Naive thymus-derived CD8-positive, alpha-beta T cell (primary cell): ENCODE measurements around the gene ZGPAT. TPM values are rescaled to one million over a fixed set of nuclear protein-coding genes. Genes with fewer than 3 reads are reported as not detected.
A peak's percentile ranks its signal among the peaks of the same experiment; 100 is the strongest.

Experiments
- ATAC-seq, 2 donors: fragments of 150-1000 bp; cut with Tn5 transposase in 1 of 2; sonication (Bioruptor Pico), chemical (Tn5 transposase) in 1 of 2; 1 replicate in 1 of 2; 2 replicates in 1 of 2; pipeline ENCODE4 v1.10.0; 2021; ENCODE audit warnings: mild to moderate bottlenecking in 2 of 2, moderate library complexity in 2 of 2
- POLR2A ChIA-PET: fragments of 350-600 bp; sonication (Branson Sonifier 250); formaldehyde crosslinking; loops from one replicate; lab custom pipeline; 2021; ENCODE audit warnings: antibody characterized with exemption; lab: Charles Lee
- DNase-seq, 10 donors: peaks; one replicate each; pipeline versions ENCODE4 v3.0.0 to v3.0.0-alpha.2; 2020 to 2022
- H3K27ac Mint-ChIP-seq, 10 donors: one replicate each; pipeline ENCODE4 v1.8.0; 2020 to 2022; ENCODE audit warnings: mild to moderate bottlenecking in 10 of 10, mixed read lengths in 10 of 10, moderate library complexity in 4 of 10, inconsistent platforms in 1 of 10
- H3K27me3 Mint-ChIP-seq, 5 donors: one replicate each; pipeline ENCODE4 v1.8.0; 2021 to 2022; ENCODE audit warnings: mixed read lengths in 5 of 5
- H3K36me3 Mint-ChIP-seq, 3 donors: one replicate each; pipeline ENCODE4 v1.8.0; 2020 to 2022; ENCODE audit warnings: mixed read lengths in 3 of 3, mild to moderate bottlenecking in 2 of 3, inconsistent platforms in 1 of 3
- H3K4me1 Mint-ChIP-seq, 4 donors: one replicate each; pipeline ENCODE4 v1.8.0; 2021 to 2022; ENCODE audit warnings: mixed read lengths in 4 of 4
- H3K4me3 Mint-ChIP-seq, 10 donors: one replicate each; pipeline ENCODE4 v1.8.0; 2020 to 2022; ENCODE audit warnings: mild to moderate bottlenecking in 10 of 10, mixed read lengths in 10 of 10, moderate library complexity in 6 of 10, inconsistent platforms in 1 of 10
- H3K9me3 Mint-ChIP-seq, 9 donors: one replicate each; pipeline ENCODE4 v1.8.0; 2020 to 2022; ENCODE audit warnings: mixed read lengths in 9 of 9, mild to moderate bottlenecking in 3 of 9, inconsistent platforms in 1 of 9, moderate library complexity in 1 of 9
- polyA plus RNA-seq, 3 donors: library from polyadenylated mRNA; unstranded; fragments of 300-500 nt; fragmentation: Illumina TruSeq; gene quantifications; one replicate each; pipeline ENCODE4 v1.2.3, GENCODE V29; 2021
- total RNA-seq, 8 experiments: library from RNA in 2 of 8; stranded (reverse) in 2 of 8; gene quantifications; one replicate each; pipeline ENCODE4 v1.2.3 and lab custom pipeline; 2021 to 2026

Gene ZGPAT
- total and polyA plus RNA-seq, 5 experiments from 2014 or later: 42.3 to 73.8 (median 52.6) TPM

- Mint-ChIP-seq H3K9me3 (no peaks in the 10 kb centered on the region), H3K27me3 (no peaks in the 10 kb centered on the region), H3K4me3 (peak overlapping the region in 1 of 10 donors; percentile 65), H3K36me3 (peaks cover 0 to 11% (median 0%) of the 10 kb centered on the region in 3 donors), H3K4me1 (peaks cover 6 to 26% (median 16%) of the 10 kb centered on the region in 4 donors), H3K27ac (peak overlapping the region in 3 of 10 donors; percentile 8 to 65 (median 48))
- ATAC-seq: no peak
- POLR2A ChIA-PET: interaction anchor here (2.1 kb wide), 1 partner anchor 9 kb away, joined by 14 read pairs; the partner anchor contains the start of gene LIME1
- no peak for DNase-seq
Measured at GRCh38 chr20:63745424-63745805, 37.6 kb downstream of the ZGPAT start.

GRCh38 chr20:63745961-63746731 is 38.3 kb downstream of the ZGPAT start:
- Mint-ChIP-seq H3K27me3 (no peaks in the 10 kb centered on the region), H3K4me3 (peak overlapping the region in 1 of 10 donors; percentile 65), H3K36me3 (peaks cover 0 to 11% (median 0%) of the 10 kb centered on the region in 3 donors), H3K9me3 (no peaks in the 10 kb centered on the region), H3K27ac (peak overlapping the region in 4 of 10 donors; percentile 24 to 65 (median 62)), H3K4me1 (peaks cover 8 to 33% (median 23%) of the 10 kb centered on the region in 4 donors)
- ATAC-seq: no peak
- DNase-seq: no peak
- POLR2A ChIA-PET: interaction anchor here (0.5 to 2.1 kb wide), 2 partner anchors 10 to 157 kb away, joined by 6 to 14 read pairs; partner anchors contain the start of gene LIME1

- ATAC-seq (no peak), DNase-seq (no peak)
- no peak overlapping the region for H3K27ac Mint-ChIP-seq
- H3K27me3 Mint-ChIP-seq: no peaks in the 10 kb centered on the region
- peaks cover 0 to 10% (median 0%) of the 10 kb centered on the region in 3 donors for H3K36me3 Mint-ChIP-seq
- H3K9me3 Mint-ChIP-seq: no peaks in the 10 kb centered on the region
- H3K4me1 Mint-ChIP-seq: peaks cover 9 to 35% (median 27%) of the 10 kb centered on the region in 4 donors
- no peak overlapping the region for H3K4me3 Mint-ChIP-seq
- POLR2A ChIA-PET: interaction anchor here (0.5 to 2.1 kb wide), 3 partner anchors 10 to 156 kb away, joined by 3 to 14 read pairs (median 6); partner anchors contain the start of gene LIME1
Measured at GRCh38 chr20:63746751-63747315, 39.0 kb downstream of the ZGPAT start.

- no peaks in the 10 kb centered on the region for H3K27me3 Mint-ChIP-seq
- no peak overlapping the region for H3K4me3 Mint-ChIP-seq
- ATAC-seq (no peak), DNase-seq (no peak)
- peak overlapping the region in 1 of 10 donors; percentile 11 for H3K27ac Mint-ChIP-seq
- H3K9me3 Mint-ChIP-seq: no peaks in the 10 kb centered on the region
- H3K36me3 Mint-ChIP-seq: peaks cover 0 to 9% (median 0%) of the 10 kb centered on the region in 3 donors
- POLR2A ChIA-PET: interaction anchor here (1.0 kb wide), 1 partner anchor 11 kb away, joined by 3 read pairs; the partner anchor contains the start of gene LIME1
- peaks cover 11 to 39% (median 31%) of the 10 kb centered on the region in 4 donors for H3K4me1 Mint-ChIP-seq
Measured at GRCh38 chr20:63747622-63748069, 39.8 kb downstream of the ZGPAT start.

GRCh38 chr20:63748070-63748933 is 40.5 kb downstream of the ZGPAT start:
- no peaks in the 10 kb centered on the region for H3K9me3 Mint-ChIP-seq
- H3K4me1 Mint-ChIP-seq: peaks cover 11 to 44% (median 31%) of the 10 kb centered on the region in 4 donors
- H3K36me3 Mint-ChIP-seq: peaks cover 0 to 6% (median 0%) of the 10 kb centered on the region in 3 donors
- H3K27me3 Mint-ChIP-seq: no peaks in the 10 kb centered on the region
- DNase-seq (no peak), ATAC-seq (no peak)
- POLR2A ChIA-PET: interaction anchor here (1.0 to 4.5 kb wide), 3 partner anchors 10 to 40 kb away, joined by 3 to 137 read pairs (median 8); partner anchors contain the start of genes ARFRP1, LIME1, SLC2A4RG and ZGPAT
- no peak overlapping the region for H3K4me3 Mint-ChIP-seq
- H3K27ac Mint-ChIP-seq: peak overlapping the region in 5 of 10 donors; percentile 13 to 92 (median 62)

- DNase-seq: no peak
- Mint-ChIP-seq H3K4me1 (peaks cover 13 to 44% (median 33%) of the 10 kb centered on the region in 4 donors), H3K4me3 (peak overlapping the region in 1 of 10 donors; percentile 56), H3K36me3 (peaks cover 0 to under 1% (median 0%) of the 10 kb centered on the region in 3 donors), H3K27me3 (no peaks in the 10 kb centered on the region), H3K9me3 (no peaks in the 10 kb centered on the region), H3K27ac (peak overlapping the region in 6 of 10 donors; percentile 13 to 92 (median 57))
- POLR2A ChIA-PET: interaction anchor here (1.5 to 4.5 kb wide), 3 partner anchors 11 to 122 kb away, joined by 5 to 137 read pairs (median 8); partner anchors contain the start of genes ARFRP1, GMEB2, LIME1 and SLC2A4RG
- no peak for ATAC-seq
Measured at GRCh38 chr20:63748934-63749270, 41.1 kb downstream of the ZGPAT start.

- ATAC-seq (no peak), DNase-seq (no peak)
- no peaks in the 10 kb centered on the region for H3K27me3 Mint-ChIP-seq
- no peaks in the 10 kb centered on the region for H3K9me3 Mint-ChIP-seq
- H3K27ac Mint-ChIP-seq: peak overlapping the region in 9 of 10 donors; percentile 22 to 96 (median 83)
- peak overlapping the region in 5 of 10 donors; percentile 10 to 72 (median 65) for H3K4me3 Mint-ChIP-seq
- POLR2A ChIA-PET: interaction anchor here (0.9 to 4.5 kb wide), 10 partner anchors 12 to 212 kb away, joined by 3 to 137 read pairs (median 6); partner anchors contain the start of genes ARFRP1, GMEB2, LIME1 and PTK6
- no peaks in the 10 kb centered on the region for H3K36me3 Mint-ChIP-seq
- peaks cover 15 to 46% (median 35%) of the 10 kb centered on the region in 4 donors for H3K4me1 Mint-ChIP-seq
Measured at GRCh38 chr20:63749597-63750508, 42.0 kb downstream of the ZGPAT start.

- peak overlapping the region; percentile 67 to 86 (median 78) for H3K4me3 Mint-ChIP-seq
- H3K36me3 Mint-ChIP-seq: no peaks in the 10 kb centered on the region
- peak overlapping the region in 9 of 10 donors; percentile 84 to 98 (median 94) for H3K27ac Mint-ChIP-seq
- H3K27me3 Mint-ChIP-seq: no peaks in the 10 kb centered on the region
- DNase-seq (peak; percentile 45 to 86 (median 58)), ATAC-seq (peak; percentile 93)
- peaks cover 16 to 48% (median 35%) of the 10 kb centered on the region in 4 donors for H3K4me1 Mint-ChIP-seq
- H3K9me3 Mint-ChIP-seq: no peaks in the 10 kb centered on the region
- POLR2A ChIA-PET: interaction anchor here (0.6 to 4.5 kb wide), 17 partner anchors 13 to 213 kb away, joined by 3 to 137 read pairs (median 3); partner anchors contain the start of genes ARFRP1, GMEB2, LIME1 and PTK6
Measured at GRCh38 chr20:63750807-63751470, 43.1 kb downstream of the ZGPAT start.

GRCh38 chr20:63751471-63752271 is 43.8 kb downstream of the ZGPAT start:
- H3K36me3 Mint-ChIP-seq: no peaks in the 10 kb centered on the region
- H3K9me3 Mint-ChIP-seq: no peaks in the 10 kb centered on the region
- no peaks in the 10 kb centered on the region for H3K27me3 Mint-ChIP-seq
- peak in 4 of 10 donors; percentile 23 to 30 (median 30) for DNase-seq
- peak; percentile 28 to 38 for ATAC-seq
- peak overlapping the region in 9 of 10 donors; percentile 84 to 98 (median 94) for H3K27ac Mint-ChIP-seq
- POLR2A ChIA-PET: interaction anchor here (0.8 to 4.5 kb wide), 8 partner anchors 13 to 113 kb away, joined by 3 to 137 read pairs (median 5); partner anchors contain the start of genes ARFRP1, LIME1, SLC2A4RG and ZGPAT
- peaks cover 22 to 55% (median 40%) of the 10 kb centered on the region in 4 donors for H3K4me1 Mint-ChIP-seq
- peak overlapping the region; percentile 67 to 86 (median 78) for H3K4me3 Mint-ChIP-seq
